Measurements from ENCODE around the gene STK35. TPM values are rescaled to one million over a fixed set of nuclear protein-coding genes. Genes with fewer than 3 reads are reported as not detected.
"Not testable (repeated sequence)": the region's sequence is repeated elsewhere in the genome, so short reads cannot be mapped to it uniquely, and the experiment has no call there.

The STK35 gene
- total and polyA plus RNA-seq, 7 experiments from 2014 or later, result 5.3 to 19.0 (median 16.8) TPM

- Histone ChIP-seq H3K36me3 (ENCODE audit: control insufficient read depth in 2 of 3, insufficient read depth in 3 of 3, low read length in 3 of 3) (no peaks in the 10 kb centered on the region), H3K4me1 (ENCODE audit: control insufficient read depth in 2 of 2, insufficient read depth in 2 of 2, low read length in 2 of 2) (no peaks in the 10 kb centered on the region), H3K9me3 (ENCODE audit: control insufficient read depth in 2 of 3, low read length in 3 of 3) (no peaks in the 10 kb centered on the region), H3K27ac (ENCODE audit: low read depth, low read length) (no peak overlapping the region), H3K4me3 (ENCODE audit: low read length) (no peak overlapping the region), H3K27me3 (ENCODE audit: control insufficient read depth in 2 of 2, insufficient read depth in 2 of 2, low read length in 2 of 2) (no peaks in the 10 kb centered on the region)
- ATAC-seq (no peak), DNase-seq (no peak)
- Mint-ChIP-seq H3K4me1 (no peaks in the 10 kb centered on the region), H3K4me3 (no peak overlapping the region), H3K9me3 (no peaks in the 10 kb centered on the region), H3K36me3 (no peaks in the 10 kb centered on the region), H3K27me3 (peaks cover 6 to 14% (median 9%) of the 10 kb centered on the region in 5 donors), H3K27ac (no peak overlapping the region)
- ChIA-PET POLR2A (no interaction called here), CTCF (no interaction called here)
- intact Hi-C loops (cut with micrococcal nuclease), result no loop called here
These were observed 76.9 kb downstream of the STK35 start for GRCh38 chr20:2178318-2179232.

DNA sequence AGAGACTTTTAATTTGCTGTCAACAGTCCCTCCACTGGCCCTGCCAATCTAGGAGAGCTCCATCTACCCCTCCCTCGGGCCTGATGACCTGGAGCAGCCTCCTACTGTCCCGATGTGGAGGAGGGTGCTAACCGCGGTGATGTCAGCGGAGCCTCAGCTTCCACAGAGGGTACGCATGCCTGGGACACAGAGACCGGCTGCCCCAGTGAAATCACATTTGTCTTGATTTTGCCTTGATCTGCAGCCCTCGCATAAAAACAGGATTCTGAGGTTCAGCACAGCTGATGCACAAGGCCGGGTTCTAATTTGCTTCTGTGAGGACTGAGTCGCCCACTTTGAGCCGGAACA, 77.6 kb downstream of the STK35 start:
- Mint-ChIP-seq H3K27me3 (peaks cover 6 to 15% (median 9%) of the 10 kb centered on the region in 5 donors), H3K9me3 (no peaks in the 10 kb centered on the region), H3K4me1 (no peaks in the 10 kb centered on the region), H3K36me3 (no peaks in the 10 kb centered on the region), H3K4me3 (no peak overlapping the region), H3K27ac (no peak overlapping the region)
- ChIA-PET CTCF (no interaction called here), POLR2A (no interaction called here)
- Histone ChIP-seq H3K36me3 (ENCODE audit: control insufficient read depth in 2 of 3, insufficient read depth in 3 of 3, low read length in 3 of 3) (no peaks in the 10 kb centered on the region), H3K4me3 (ENCODE audit: low read length) (no peak overlapping the region), H3K27ac (ENCODE audit: low read depth, low read length) (no peak overlapping the region), H3K27me3 (ENCODE audit: control insufficient read depth in 2 of 2, insufficient read depth in 2 of 2, low read length in 2 of 2) (no peaks in the 10 kb centered on the region), H3K9me3 (ENCODE audit: control insufficient read depth in 2 of 3, low read length in 3 of 3) (no peaks in the 10 kb centered on the region), H3K4me1 (ENCODE audit: control insufficient read depth in 2 of 2, insufficient read depth in 2 of 2, low read length in 2 of 2) (no peaks in the 10 kb centered on the region)
- DNase-seq (no peak), ATAC-seq (no peak)
- intact Hi-C loops (cut with micrococcal nuclease), result no loop called here

DNA sequence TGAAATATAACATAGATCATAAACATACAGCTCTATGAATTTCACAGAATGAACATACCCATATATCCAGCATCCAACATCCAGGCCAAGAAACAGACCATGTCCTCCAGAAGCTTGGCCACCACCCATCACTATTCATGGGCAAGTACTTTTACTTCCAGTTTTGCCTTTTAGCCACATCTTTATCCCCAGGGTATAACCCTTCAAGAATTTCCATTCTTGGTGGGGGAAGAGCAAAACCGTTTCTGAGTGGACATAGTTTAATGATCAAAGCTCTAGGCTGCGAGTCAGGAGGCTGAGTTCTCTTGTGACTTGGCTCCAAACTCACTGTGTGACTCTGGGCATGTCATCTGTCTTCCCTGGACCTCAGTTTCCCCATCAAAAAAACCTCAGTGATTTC, 78.3 kb downstream of the STK35 start:
- H3K4me3 ChIP-seq (ENCODE audit: low read length), result no peak overlapping the region
- H3K36me3 ChIP-seq (ENCODE audit: control insufficient read depth in 2 of 3, insufficient read depth in 3 of 3, low read length in 3 of 3), result no peaks in the 10 kb centered on the region
- no peaks in the 10 kb centered on the region for H3K27me3 ChIP-seq (ENCODE audit: control insufficient read depth in 2 of 2, insufficient read depth in 2 of 2, low read length in 2 of 2)
- H3K9me3 Mint-ChIP-seq, result no peaks in the 10 kb centered on the region
- H3K27me3 Mint-ChIP-seq, result peaks cover 0 to 15% (median 9%) of the 10 kb centered on the region in 5 donors
- H3K4me1 Mint-ChIP-seq, result no peaks in the 10 kb centered on the region
- POLR2A ChIA-PET, result no interaction called here
- no peak for ATAC-seq
- no peaks in the 10 kb centered on the region for H3K36me3 Mint-ChIP-seq
- intact Hi-C loops (cut with micrococcal nuclease), result no loop called here
- no peak overlapping the region for H3K27ac Mint-ChIP-seq
- H3K4me1 ChIP-seq (ENCODE audit: control insufficient read depth in 2 of 2, insufficient read depth in 2 of 2, low read length in 2 of 2), result no peaks in the 10 kb centered on the region
- H3K27ac ChIP-seq (ENCODE audit: low read depth, low read length), result no peak overlapping the region
- no peaks in the 10 kb centered on the region for H3K9me3 ChIP-seq (ENCODE audit: control insufficient read depth in 2 of 3, low read length in 3 of 3)
- CTCF ChIA-PET, result interaction anchor here (1.7 kb wide), 1 partner anchor 8 kb away, joined by 6 read pairs; no protein-coding TSS in a partner anchor
- no peak overlapping the region for H3K4me3 Mint-ChIP-seq
- no peak for DNase-seq

DNA sequence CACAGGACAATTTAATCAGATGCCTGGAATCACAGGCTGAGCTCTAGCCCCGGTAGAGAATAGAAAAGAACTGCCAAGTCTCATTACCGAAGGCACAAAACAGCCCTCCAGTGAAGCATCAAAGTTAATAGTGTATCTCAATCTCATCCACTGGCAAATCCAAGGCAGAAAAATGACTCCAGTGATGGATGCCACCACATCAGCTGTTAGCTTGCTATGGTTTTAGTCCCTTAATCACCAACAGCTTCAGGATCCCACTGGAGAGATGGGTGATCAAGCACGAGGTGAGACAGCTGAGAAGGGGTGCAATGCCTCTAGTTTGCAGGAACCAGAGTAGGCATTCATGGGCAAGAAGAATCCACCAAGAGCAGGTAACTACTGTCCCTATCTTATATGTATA, 81.8 kb downstream of the STK35 start:
- no peak for ATAC-seq
- H3K9me3 Mint-ChIP-seq, result peaks cover 0 to 11% (median 5%) of the 10 kb centered on the region in 11 donors
- Histone ChIP-seq H3K36me3 (ENCODE audit: control insufficient read depth in 2 of 3, insufficient read depth in 3 of 3, low read length in 3 of 3) (no peaks in the 10 kb centered on the region), H3K4me3 (ENCODE audit: low read length) (no peak overlapping the region), H3K9me3 (ENCODE audit: control insufficient read depth in 2 of 3, low read length in 3 of 3) (no peaks in the 10 kb centered on the region), H3K4me1 (ENCODE audit: control insufficient read depth in 2 of 2, insufficient read depth in 2 of 2, low read length in 2 of 2) (no peaks in the 10 kb centered on the region), H3K27ac (ENCODE audit: low read depth, low read length) (no peak overlapping the region), H3K27me3 (ENCODE audit: control insufficient read depth in 2 of 2, insufficient read depth in 2 of 2, low read length in 2 of 2) (no peaks in the 10 kb centered on the region)
- H3K36me3 Mint-ChIP-seq, result peaks cover 0 to 4% (median 0%) of the 10 kb centered on the region in 5 donors
- H3K27me3 Mint-ChIP-seq, result peaks cover 0 to 21% (median 0%) of the 10 kb centered on the region in 5 donors
- ChIA-PET POLR2A (no interaction called here), CTCF (no interaction called here)
- no peak for DNase-seq
- H3K27ac Mint-ChIP-seq, result no peak overlapping the region
- no peak overlapping the region for H3K4me3 Mint-ChIP-seq
- intact Hi-C loops (cut with micrococcal nuclease), result no loop called here
- no peaks in the 10 kb centered on the region for H3K4me1 Mint-ChIP-seq

DNA sequence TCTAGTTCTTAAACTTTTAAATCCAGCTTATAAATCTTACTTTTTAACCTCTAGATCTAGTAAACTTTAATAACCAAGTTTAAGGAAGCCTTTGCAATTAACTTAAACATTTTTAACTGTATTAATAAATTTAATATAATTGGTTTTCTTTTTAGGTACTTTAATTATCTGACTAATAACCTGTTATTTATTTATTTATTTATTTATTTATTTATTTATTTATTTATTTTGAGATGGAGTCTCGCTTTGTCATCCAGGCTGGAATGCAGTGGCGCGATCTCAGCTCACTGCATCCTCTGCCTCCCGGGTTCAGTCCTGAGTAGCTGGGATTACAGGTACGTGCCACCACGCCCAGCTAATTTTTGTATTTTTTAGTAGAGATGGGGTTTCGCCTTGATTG, 83.3 kb downstream of the STK35 start:
- H3K27me3 ChIP-seq (ENCODE audit: control insufficient read depth in 2 of 2, insufficient read depth in 2 of 2, low read length in 2 of 2); POLR2A ChIA-PET; H3K27ac ChIP-seq (ENCODE audit: low read depth, low read length); CTCF ChIA-PET; ATAC-seq; H3K4me3 ChIP-seq (ENCODE audit: low read length); H3K4me1 ChIP-seq (ENCODE audit: control insufficient read depth in 2 of 2, insufficient read depth in 2 of 2, low read length in 2 of 2); DNase-seq; H3K27ac Mint-ChIP-seq; H3K4me1 Mint-ChIP-seq; intact Hi-C loops (cut with micrococcal nuclease); H3K36me3 Mint-ChIP-seq; H3K36me3 ChIP-seq (ENCODE audit: control insufficient read depth in 2 of 3, insufficient read depth in 3 of 3, low read length in 3 of 3); H3K9me3 ChIP-seq (ENCODE audit: control insufficient read depth in 2 of 3, low read length in 3 of 3); H3K4me3 Mint-ChIP-seq: not testable (repeated sequence)
- H3K27me3 Mint-ChIP-seq, result peaks cover 5 to 23% (median 9%) of the 10 kb centered on the region in 5 donors
- H3K9me3 Mint-ChIP-seq, result peaks cover 0 to 16% (median 5%) of the 10 kb centered on the region in 11 donors

DNA sequence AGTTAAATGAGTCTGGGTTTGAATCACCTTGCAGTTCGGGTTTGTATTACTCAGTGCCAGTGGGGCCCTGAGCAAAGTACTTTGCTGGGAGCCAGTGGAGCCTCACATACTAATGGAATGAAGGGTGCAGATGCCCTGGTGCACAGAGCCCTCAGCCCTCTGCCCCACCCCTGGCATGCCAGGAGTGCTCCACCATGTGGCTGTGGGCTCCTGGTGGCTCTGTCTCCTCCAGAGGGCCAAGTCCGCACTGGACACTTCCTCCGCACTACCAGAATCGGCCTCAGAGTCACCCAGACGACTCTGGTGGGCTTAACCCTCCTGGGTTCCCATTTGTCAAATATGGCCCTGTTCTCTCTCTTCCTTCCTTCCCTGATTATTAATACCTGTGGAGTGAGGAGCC, 94.0 kb downstream of the STK35 start:
- Mint-ChIP-seq H3K4me3 (no peak overlapping the region), H3K9me3 (no peaks in the 10 kb centered on the region), H3K4me1 (no peaks in the 10 kb centered on the region), H3K36me3 (no peaks in the 10 kb centered on the region), H3K27ac (no peak overlapping the region), H3K27me3 (peaks cover 0 to 17% (median 4%) of the 10 kb centered on the region in 5 donors)
- ChIA-PET POLR2A (no interaction called here), CTCF (no interaction called here)
- H3K4me1 ChIP-seq (ENCODE audit: control insufficient read depth in 2 of 2, insufficient read depth in 2 of 2, low read length in 2 of 2), result no peaks in the 10 kb centered on the region
- intact Hi-C loops (cut with micrococcal nuclease), result no loop called here
- H3K27ac ChIP-seq (ENCODE audit: low read depth, low read length), result no peak overlapping the region
- H3K36me3 ChIP-seq (ENCODE audit: control insufficient read depth in 2 of 3, insufficient read depth in 3 of 3, low read length in 3 of 3), result no peaks in the 10 kb centered on the region
- H3K4me3 ChIP-seq (ENCODE audit: low read length), result no peak overlapping the region
- H3K9me3 ChIP-seq (ENCODE audit: control insufficient read depth in 2 of 3, low read length in 3 of 3), result no peaks in the 10 kb centered on the region
- no peaks in the 10 kb centered on the region for H3K27me3 ChIP-seq (ENCODE audit: control insufficient read depth in 2 of 2, insufficient read depth in 2 of 2, low read length in 2 of 2)
- DNase-seq (no peak), ATAC-seq (no peak)

DNA sequence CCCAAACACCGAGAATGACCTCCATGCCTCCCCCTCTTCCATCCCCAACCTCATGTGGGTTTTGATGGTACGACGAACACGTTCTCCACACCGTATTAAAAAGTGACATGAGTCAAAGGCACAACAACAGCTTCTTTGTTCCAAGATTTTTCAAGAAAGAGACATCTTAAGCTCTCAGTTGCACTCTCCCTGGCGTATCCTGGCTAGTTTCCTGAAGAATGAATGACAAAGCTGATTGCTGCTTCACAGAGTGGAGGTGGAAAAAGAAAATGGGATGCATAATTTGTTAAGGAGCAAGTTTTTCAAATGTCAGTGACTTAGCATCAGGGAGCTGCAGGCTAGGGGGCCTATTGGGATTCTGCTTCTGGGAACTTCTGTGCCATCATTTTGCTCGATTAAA, 95.5 kb downstream of the STK35 start:
- ChIA-PET POLR2A (no interaction called here), CTCF (no interaction called here)
- H3K36me3 ChIP-seq (ENCODE audit: control insufficient read depth in 2 of 3, insufficient read depth in 3 of 3, low read length in 3 of 3), result no peaks in the 10 kb centered on the region
- ATAC-seq, result no peak
- Mint-ChIP-seq H3K36me3 (no peaks in the 10 kb centered on the region), H3K27me3 (peaks cover 0 to 12% (median 8%) of the 10 kb centered on the region in 5 donors), H3K4me3 (no peak overlapping the region), H3K27ac (no peak overlapping the region), H3K9me3 (no peaks in the 10 kb centered on the region), H3K4me1 (no peaks in the 10 kb centered on the region)
- no peaks in the 10 kb centered on the region for H3K9me3 ChIP-seq (ENCODE audit: control insufficient read depth in 2 of 3, low read length in 3 of 3)
- no peak for DNase-seq
- H3K4me3 ChIP-seq (ENCODE audit: low read length), result no peak overlapping the region
- no peaks in the 10 kb centered on the region for H3K4me1 ChIP-seq (ENCODE audit: control insufficient read depth in 2 of 2, insufficient read depth in 2 of 2, low read length in 2 of 2)
- H3K27me3 ChIP-seq (ENCODE audit: control insufficient read depth in 2 of 2, insufficient read depth in 2 of 2, low read length in 2 of 2), result no peaks in the 10 kb centered on the region
- intact Hi-C loops (cut with micrococcal nuclease), result no loop called here
- H3K27ac ChIP-seq (ENCODE audit: low read depth, low read length), result no peak overlapping the region
